IMR-90 (cell line): ENCODE data around the gene MGRN1. TPM values are rescaled to one million over a fixed set of nuclear protein-coding genes. Genes with fewer than 3 reads are reported as not detected.

ENCODE experiments used
- ATAC-seq: fragments of 200-7000 bp; cut with Tn5 transposase; 2 replicates; pipeline ENCODE4 v1.9.1; 2020; ENCODE audit warnings: low read depth, mild to moderate bottlenecking, moderate library complexity
- BruUV-seq: library from RNA; stranded (reverse); fragments of 400-500 nt; replicated peaks from 2 replicates; lab custom pipeline; 2021; lab: Mats Ljungman, UMichigan
- CTCF ChIA-PET: fragments of 300-600 bp; formaldehyde crosslinking; extraction: SDS; loops from one replicate; lab custom pipeline; 2021; ENCODE audit warnings: antibody characterized with exemption; lab: Yijun Ruan, JAX
- POLR2A ChIA-PET: fragments of 300-600 bp; sonication (Branson Sonifier 250); formaldehyde crosslinking; loops from one replicate; lab custom pipeline; 2022; ENCODE audit warnings: antibody characterized with exemption; ENCODE audit not compliant: unreplicated experiment; lab: Charles Lee
- DNase-seq: peaks from one replicate; pipeline ENCODE4 v3.0.0; 2013
- H2AFZ ChIP-seq: replicated peaks from 2 replicates; pipeline ENCODE3; 2013; ENCODE audit warnings: low read length, mild to moderate bottlenecking; ENCODE audit not compliant: poor library complexity
- H2AK5ac ChIP-seq: 2 replicates; pipeline ENCODE4 v1.6.1; 2013; ENCODE audit warnings: low read depth, low read length, inconsistent platforms
- H2AK9ac ChIP-seq: replicated peaks from 2 replicates; pipeline ENCODE3; 2013; ENCODE audit warnings: mild to moderate bottlenecking, low read depth, low read length, moderate library complexity; ENCODE audit not compliant: poor library complexity
- H2BK120ac ChIP-seq: 2 replicates; pipeline ENCODE4 v1.6.1; 2013; ENCODE audit warnings: low read depth, low read length, inconsistent platforms
- H2BK15ac ChIP-seq: 3 replicates; pipeline ENCODE4 v1.6.1; 2013; ENCODE audit warnings: low read depth, low read length, inconsistent platforms
- H2BK20ac ChIP-seq: 2 replicates; pipeline ENCODE4 v1.6.1; 2013; ENCODE audit warnings: low read depth, mild to moderate bottlenecking, inconsistent platforms, low read length, moderate library complexity
- H2BK5ac ChIP-seq: 2 replicates; pipeline ENCODE4 v1.6.1; 2013; ENCODE audit warnings: mild to moderate bottlenecking, low read depth, low read length, inconsistent platforms; ENCODE audit not compliant: poor library complexity, severe bottlenecking
- H3K14ac ChIP-seq: replicated peaks from 2 replicates; pipeline ENCODE4 v1.6.1; 2013; ENCODE audit warnings: low read depth, low read length, inconsistent platforms
- H3K18ac ChIP-seq: 2 replicates; pipeline ENCODE4 v1.6.1; 2013; ENCODE audit warnings: low read depth, low read length, control low read depth
- H3K23ac ChIP-seq: 2 replicates; pipeline ENCODE4 v1.6.1; 2013; ENCODE audit warnings: low read depth, low read length, inconsistent platforms
- H3K27ac ChIP-seq: 2 replicates; pipeline ENCODE4 v1.5.1; 2013; ENCODE audit warnings: mild to moderate bottlenecking, control low read depth, low read length; ENCODE audit not compliant: insufficient read depth
- H3K27me3 ChIP-seq: 2 replicates; pipeline ENCODE4 v1.6.1; 2013; ENCODE audit warnings: low read length; ENCODE audit not compliant: control insufficient read depth, insufficient read depth
- H3K36me3 ChIP-seq: 2 replicates; pipeline ENCODE4 v1.6.1; 2013; ENCODE audit warnings: low read length, mixed read lengths; ENCODE audit not compliant: control insufficient read depth, insufficient read depth
- H3K4ac ChIP-seq: 2 replicates; pipeline ENCODE4 v1.6.1; 2013; ENCODE audit warnings: low read depth, low read length, inconsistent platforms
- H3K4me1 ChIP-seq: 2 replicates; pipeline ENCODE4 v1.6.1; 2013; ENCODE audit warnings: low read length, mixed read lengths; ENCODE audit not compliant: control insufficient read depth, insufficient read depth
- H3K4me2 ChIP-seq: 2 replicates; pipeline ENCODE4 v1.6.1; 2013; ENCODE audit warnings: low read depth, mild to moderate bottlenecking, control low read depth, low read length, moderate library complexity
- H3K4me3 ChIP-seq: 2 replicates; pipeline ENCODE4 v1.5.1; 2013; ENCODE audit warnings: low read depth, mild to moderate bottlenecking, control low read depth, low read length, moderate library complexity; ENCODE audit not compliant: insufficient read depth
- H3K56ac ChIP-seq: 2 replicates; pipeline ENCODE4 v1.6.1; 2013; ENCODE audit warnings: low read length, inconsistent platforms; ENCODE audit not compliant: insufficient read depth; ENCODE audit errors: extremely low read depth
- H3K79me1 ChIP-seq, 2 experiments: 2 replicates each; pipeline ENCODE4 v1.6.1; 2013; ENCODE audit warnings: low read length in 2 of 2, inconsistent platforms in 1 of 2, low read depth in 1 of 2
- H3K9ac ChIP-seq: 2 replicates; pipeline ENCODE4 v1.6.1; 2013; ENCODE audit warnings: low read depth, low read length, control low read depth
- H3K9me1 ChIP-seq: 2 replicates; pipeline ENCODE4 v1.6.1; 2013; ENCODE audit warnings: low read length, inconsistent platforms; ENCODE audit not compliant: insufficient read depth
- H3K9me3 ChIP-seq: 2 replicates; pipeline ENCODE4 v1.6.1; 2013; ENCODE audit warnings: low read length; ENCODE audit not compliant: control insufficient read depth, insufficient read depth
- H4K20me1 ChIP-seq: 2 replicates; pipeline ENCODE4 v1.6.1; 2013; ENCODE audit warnings: low read length, inconsistent platforms; ENCODE audit not compliant: insufficient read depth
- H4K5ac ChIP-seq: 2 replicates; pipeline ENCODE4 v1.6.1; 2013; ENCODE audit warnings: mild to moderate bottlenecking, low read depth, low read length, control low read depth
- H4K8ac ChIP-seq, 2 experiments: 2 replicates each; pipeline ENCODE4 v1.6.1; 2013; ENCODE audit warnings: low read depth in 2 of 2, low read length in 2 of 2, control low read depth in 1 of 2, inconsistent platforms in 1 of 2
- H4K91ac ChIP-seq: 2 replicates; pipeline ENCODE4 v1.6.1; 2013; ENCODE audit warnings: low read depth, low read length, inconsistent platforms; ENCODE audit not compliant: insufficient read depth
- CEBPB ChIP-seq: IDR thresholded peaks from 2 replicates; pipeline ENCODE4 v1.6.1; 2012; ENCODE audit warnings: low read depth, low read length, improper control_type of control experiment
- ELK1 ChIP-seq: fragments of 150-350 bp; IDR thresholded peaks from 2 replicates; pipeline ENCODE4 v1.6.1; 2016; ENCODE audit warnings: low read depth, mild to moderate bottlenecking, low read length, moderate library complexity, borderline replicate concordance
- FOS ChIP-seq: fragments of 150-350 bp; IDR thresholded peaks from 2 replicates; pipeline ENCODE4 v1.6.1; 2016; ENCODE audit warnings: low read depth, low read length
- MAFK ChIP-seq: IDR thresholded peaks from 2 replicates; pipeline ENCODE4 v1.6.1; 2012; ENCODE audit warnings: low read depth, low read length, improper control_type of control experiment
- MAZ ChIP-seq: IDR thresholded peaks from 2 replicates; pipeline ENCODE4 v1.6.1; 2012; ENCODE audit warnings: low read depth, mild to moderate bottlenecking, low read length, improper control_type of control experiment, moderate library complexity, borderline replicate concordance
- MXI1 ChIP-seq: IDR thresholded peaks from 2 replicates; pipeline ENCODE4 v1.6.1; 2012; ENCODE audit warnings: low read depth, mild to moderate bottlenecking, low read length, moderate library complexity, borderline replicate concordance
- NFE2L2 ChIP-seq: fragments of 150-350 bp; IDR thresholded peaks from 2 replicates; pipeline ENCODE4 v1.6.1; 2016; ENCODE audit warnings: low read depth, mild to moderate bottlenecking, low read length
- POLR2A ChIP-seq: IDR thresholded peaks from 2 replicates; pipeline ENCODE4 v1.6.1; 2012; ENCODE audit warnings: mild to moderate bottlenecking, low read depth, low read length
- RAD21 ChIP-seq: IDR thresholded peaks from 2 replicates; pipeline ENCODE4 v1.6.1; 2012; ENCODE audit warnings: low read length, improper control_type of control experiment
- RCOR1 ChIP-seq: IDR thresholded peaks from 2 replicates; pipeline ENCODE4 v1.6.1; 2012; ENCODE audit warnings: mild to moderate bottlenecking, low read length, improper control_type of control experiment; ENCODE audit not compliant: insufficient replicate concordance
- RFX5 ChIP-seq: IDR thresholded peaks from 2 replicates; pipeline ENCODE4 v1.8.0; 2012; ENCODE audit warnings: low read depth, mild to moderate bottlenecking, low read length, moderate library complexity
- SMC3 ChIP-seq: fragments of 150-350 bp; IDR thresholded peaks from 2 replicates; pipeline ENCODE4 v1.6.1; 2016; ENCODE audit warnings: low read depth, mild to moderate bottlenecking, antibody characterized with exemption, low read length, moderate library complexity
- USF2 ChIP-seq: fragments of 150-350 bp; IDR thresholded peaks from 2 replicates; pipeline ENCODE4 v1.6.1; 2017; ENCODE audit warnings: mild to moderate bottlenecking, antibody characterized with exemption, low read length, low read depth
- WGBS, 2 experiments: methylation state at CpG; one replicate each; pipeline versions ENCODE4 v1.1.5 to v1.1.7; 2013; ENCODE audit warnings: missing lambda C conversion rate in 2 of 2; ENCODE audit not compliant: insufficient read length in 1 of 2; ENCODE audit errors: extremely low coverage in 2 of 2; 5-methylcytosine and 5-hydroxymethylcytosine counted together
- dilution Hi-C: fragments of 300-500 bp; cut with HindIII; formaldehyde crosslinking; loops from one replicate; pipeline ENCODE4 v1.14.3; 2018; ENCODE audit warnings: low sequenced_read_pairs; ENCODE audit not compliant: unreplicated experiment
- in situ Hi-C: fragments of 300-500 bp; cut with MboI; formaldehyde crosslinking; loops from 3 replicates; pipeline ENCODE4 v1.14.3; 2019; ENCODE audit warnings: low sequenced_read_pairs, inconsistent platforms, mixed read lengths
- intact Hi-C: fragments of 100-400 bp; cut with micrococcal nuclease; formaldehyde crosslinking; loops from 2 replicates; pipeline ENCODE4 v1.10.0; 2022
- polyA plus RNA-seq, 3 experiments: library from polyadenylated mRNA; depleted of rRNA; stranded (reverse); fragments of >200 nt; gene quantifications; 2 replicates each; pipeline ENCODE4 v1.2.3, GENCODE V29; 2012; ENCODE audit warnings: low replicate concordance in 1 of 3
- total RNA-seq: library from RNA; depleted of rRNA; stranded (reverse); fragments of >200 nt; gene quantifications from 2 replicates; pipeline ENCODE4 v1.2.3, GENCODE V29; 2012

Gene MGRN1
- total and polyA plus RNA-seq, 2 of the 4 experiments (the other 2 are of a cell fraction): 11.7 to 32.7 TPM

- Histone ChIP-seq H3K9me3 (no peaks in the 10 kb centered on the region), H4K5ac (no peak overlapping the region), H3K18ac (no peak overlapping the region), H2AK9ac (no peak overlapping the region), H3K4me2 (no peak overlapping the region), H3K4ac (no peak overlapping the region), H2BK20ac (no peak overlapping the region), H2BK15ac (no peak overlapping the region), H3K9me1 (peaks cover 3% of the 10 kb centered on the region; the same call in 1 of the 2 replicates), H3K36me3 (peaks cover 34% of the 10 kb centered on the region), H3K9ac (no peak overlapping the region), H2BK5ac (no peak overlapping the region), H3K27me3 (no peaks in the 10 kb centered on the region), H3K23ac (no peak overlapping the region), H2AK5ac (no peak overlapping the region), H4K20me1 (peaks cover 10% of the 10 kb centered on the region; the same call in 1 of the 2 replicates), H3K56ac (no peak overlapping the region), H3K14ac (no peak overlapping the region), H3K4me1 (no peaks in the 10 kb centered on the region), H3K27ac (no peak overlapping the region), H3K4me3 (no peak overlapping the region), H2BK120ac (no peak overlapping the region), H2AFZ (no peak overlapping the region), H4K8ac (no peak overlapping the region), H4K91ac (no peak overlapping the region), H3K79me1 (peaks cover 3 to 23% of the 10 kb centered on the region in 2 experiments; a peak in 2 of 4 replicates)
- 100% methylated on average over 2 of the region's 7 CpGs; no CpG with 5 or more reads in 1 of the 2 experiments for WGBS, 2 experiments
- intact Hi-C loops (no loop called here), dilution Hi-C loops (no loop called here), in situ Hi-C loops (no loop called here)
- CTCF ChIA-PET: interaction anchor here (0.6 to 1.0 kb wide), 2 partner anchors 11 to 15 kb away, joined by 3 to 4 read pairs; no protein-coding TSS in a partner anchor
- no peak for ATAC-seq
- POLR2A ChIA-PET: no interaction called here
- no peak for DNase-seq
- TF ChIP-seq RCOR1: no peak
- TF ChIP-seq POLR2A: no peak
- TF ChIP-seq RAD21: no peak
- no peak for TF ChIP-seq SMC3
- TF ChIP-seq NFE2L2: no peak
- no peak for TF ChIP-seq USF2
- no peak for TF ChIP-seq RFX5
- TF ChIP-seq ELK1: no peak
- TF ChIP-seq MAFK: no peak
- TF ChIP-seq MXI1: no peak
- no peak for TF ChIP-seq MAZ
- no peak for TF ChIP-seq FOS
- TF ChIP-seq CEBPB: no peak
- no TSS peak for BruUV-seq
These were observed 82.2 kb downstream of the MGRN1 start for GRCh38 chr16:4706871-4707270.
